HepG2 (cell line): ENCODE measurements around the gene CES2. TPM values are rescaled to one million over a fixed set of nuclear protein-coding genes. Genes with fewer than 3 reads are reported as not detected.

Source experiments
- BHLHE40 ChIP-seq: IDR thresholded peaks from 2 replicates; pipeline ENCODE4 v1.6.1; 2011; ENCODE audit warnings: low read length, improper control_type of control experiment
- CBX1 ChIP-seq: IDR thresholded peaks from one replicate; pipeline ENCODE4 v1.6.1; 2016; ENCODE audit warnings: antibody characterized with exemption, low read depth
- KLF12 ChIP-seq: sonication (generic); formaldehyde crosslinking; IDR thresholded peaks from 2 replicates; pipeline ENCODE4 v1.4.0; 2020; ENCODE audit warnings: missing genetic modification reagents, borderline replicate concordance
- RFXANK ChIP-seq: IDR thresholded peaks from 2 replicates; pipeline ENCODE4 v1.6.1; 2016
- TCF7 ChIP-seq: sonication (generic); IDR thresholded peaks from 2 replicates; pipeline ENCODE4 v1.6.1; 2016; ENCODE audit warnings: antibody characterized with exemption, low read depth
- ZFP82 ChIP-seq: sonication (generic); formaldehyde crosslinking; IDR thresholded peaks from 2 replicates; pipeline ENCODE4 v1.5.1; 2020; ENCODE audit warnings: mild to moderate bottlenecking, missing genetic modification reagents, borderline replicate concordance
- ZFX ChIP-seq: sonication (generic); formaldehyde crosslinking; IDR thresholded peaks from 2 replicates; pipeline ENCODE4 v1.4.0; 2020; ENCODE audit warnings: mild to moderate bottlenecking, low read depth, missing genetic modification reagents, moderate library complexity
- ZKSCAN1 ChIP-seq: fragments of 150-350 bp; IDR thresholded peaks from 2 replicates; pipeline ENCODE4 v1.6.1; 2014; ENCODE audit warnings: low read length
- ZNF331 ChIP-seq: sonication (generic); formaldehyde crosslinking; IDR thresholded peaks from 2 replicates; pipeline ENCODE4 v1.4.0; 2020; ENCODE audit warnings: missing genetic modification reagents
- ZNF552 ChIP-seq: sonication (generic); formaldehyde crosslinking; IDR thresholded peaks from 2 replicates; pipeline ENCODE4 v1.9.0; 2022; ENCODE audit warnings: missing genetic modification reagents, mild to moderate bottlenecking, borderline replicate concordance
- polyA plus RNA-seq, 8 experiments: library from polyadenylated mRNA; depleted of rRNA in 3 of 8; stranded (reverse) in 7 of 8; unstranded in 1 of 8; fragments of >200 nt; fragmentation: Illumina TruSeq in 4 of 8; extraction: Trizol in 4 of 8; gene quantifications; 2 replicates each; pipeline versions ENCODE4 v1.2.1 to v1.2.3, GENCODE V29; 2011 to 2016; ENCODE audit warnings: low read depth in 4 of 8, missing spikeins in 1 of 8, mixed read lengths in 1 of 8; ENCODE audit not compliant: insufficient read depth in 1 of 8
- total RNA-seq, 5 experiments: library from RNA; depleted of rRNA; stranded (reverse); fragments of >200 nt; fragmentation: Illumina TruSeq; extraction: Trizol; gene quantifications; 2 replicates each; pipeline ENCODE4 v1.2.3, GENCODE V29; 2016; ENCODE audit warnings: low read depth in 1 of 5
- TF ChIP-seq, protein P1 (sequence below): sonication (generic); formaldehyde crosslinking; IDR thresholded peaks from 2 replicates; pipeline ENCODE4 v1.4.0; 2020; ENCODE audit warnings: mild to moderate bottlenecking, missing genetic modification reagents
- TF ChIP-seq, protein P2 (sequence below): sonication (generic); formaldehyde crosslinking; IDR thresholded peaks from 2 replicates; pipeline ENCODE4 v1.8.0; 2022; ENCODE audit warnings: missing genetic modification reagents, mild to moderate bottlenecking, moderate library complexity, borderline replicate concordance
- TF ChIP-seq, protein P3 (sequence below): sonication (generic); formaldehyde crosslinking; IDR thresholded peaks from 2 replicates; pipeline ENCODE4 v1.4.0; 2020; ENCODE audit warnings: missing genetic modification reagents, borderline replicate concordance
- TF ChIP-seq, protein P4 (sequence below): sonication (generic); formaldehyde crosslinking; IDR thresholded peaks from 2 replicates; pipeline ENCODE4 v1.4.0; 2020; ENCODE audit warnings: missing genetic modification reagents, mild to moderate bottlenecking, borderline replicate concordance
- TF ChIP-seq, protein P5 (sequence below): sonication (generic); formaldehyde crosslinking; conservative IDR thresholded peaks from 2 replicates; pipeline ENCODE4 v1.8.0; 2022; ENCODE audit warnings: mild to moderate bottlenecking, moderate library complexity, missing genetic modification reagents

CES2 gene
- total and polyA plus RNA-seq, 2 of the 13 experiments (the other 11 are each of a cell fraction or from before 2014, with no cell fraction given), result 50.6 to 63.8 TPM

DNA sequence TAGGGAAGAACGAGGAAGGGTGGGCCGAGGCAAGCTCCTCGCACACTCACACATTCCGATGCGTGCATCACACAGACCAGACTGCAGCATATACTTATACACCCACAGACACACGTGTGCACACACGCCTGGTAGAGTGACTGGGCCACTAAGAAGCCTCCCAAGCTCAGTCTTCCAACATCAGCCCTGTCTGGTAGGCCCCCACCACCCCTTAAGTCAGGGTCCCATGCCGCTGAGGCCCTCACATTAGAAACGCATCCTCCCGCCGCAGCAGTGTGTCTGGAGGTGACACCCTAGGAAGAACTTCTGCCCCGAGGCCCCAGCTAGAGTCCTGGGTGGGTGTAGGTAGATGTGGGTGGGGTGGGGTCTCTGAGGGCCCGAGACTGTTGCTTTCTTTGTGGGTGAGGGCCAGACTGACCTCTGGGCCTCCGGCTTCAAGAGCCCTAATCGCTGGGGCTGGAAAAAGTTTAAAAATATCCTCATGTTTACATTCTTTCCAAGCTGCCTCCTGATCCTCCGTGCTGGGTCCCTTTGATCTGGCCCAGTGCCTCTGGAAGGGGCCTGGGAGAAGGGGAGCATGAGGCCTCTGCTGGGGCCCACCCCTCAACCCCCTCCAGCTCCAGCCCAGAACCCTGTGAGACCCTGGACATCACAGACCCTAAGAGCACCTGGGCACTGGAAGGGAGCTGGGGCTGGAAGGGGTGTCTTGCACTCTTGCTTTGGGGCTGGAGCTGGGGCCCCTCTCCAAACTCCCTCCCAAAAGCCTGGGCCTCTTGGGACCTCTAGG lies 30.3 kb upstream of the CES2 start (continued):
- TF ChIP-seq CBX1 (peak; percentile 13), KLF12 (CRISPR knock-in tag) (peak; percentile 46), RFXANK (CRISPR knock-in tag) (no peak), TCF7 (peak; percentile 96), ZKSCAN1 (no peak), BHLHE40 (0 out of 2 replicates have a peak, but pooled peaks have one; percentile 34), ZFX (CRISPR knock-in tag) (peak; percentile 70), ZNF331 (peak; percentile 37; the same call in 1 of the 2 replicates), ZNF552 (CRISPR knock-in tag) (0 out of 2 replicates have a peak, but pooled peaks have one; percentile 8), ZFP82 (CRISPR knock-in tag) (no peak)
- TF ChIP-seq, protein P1, sequence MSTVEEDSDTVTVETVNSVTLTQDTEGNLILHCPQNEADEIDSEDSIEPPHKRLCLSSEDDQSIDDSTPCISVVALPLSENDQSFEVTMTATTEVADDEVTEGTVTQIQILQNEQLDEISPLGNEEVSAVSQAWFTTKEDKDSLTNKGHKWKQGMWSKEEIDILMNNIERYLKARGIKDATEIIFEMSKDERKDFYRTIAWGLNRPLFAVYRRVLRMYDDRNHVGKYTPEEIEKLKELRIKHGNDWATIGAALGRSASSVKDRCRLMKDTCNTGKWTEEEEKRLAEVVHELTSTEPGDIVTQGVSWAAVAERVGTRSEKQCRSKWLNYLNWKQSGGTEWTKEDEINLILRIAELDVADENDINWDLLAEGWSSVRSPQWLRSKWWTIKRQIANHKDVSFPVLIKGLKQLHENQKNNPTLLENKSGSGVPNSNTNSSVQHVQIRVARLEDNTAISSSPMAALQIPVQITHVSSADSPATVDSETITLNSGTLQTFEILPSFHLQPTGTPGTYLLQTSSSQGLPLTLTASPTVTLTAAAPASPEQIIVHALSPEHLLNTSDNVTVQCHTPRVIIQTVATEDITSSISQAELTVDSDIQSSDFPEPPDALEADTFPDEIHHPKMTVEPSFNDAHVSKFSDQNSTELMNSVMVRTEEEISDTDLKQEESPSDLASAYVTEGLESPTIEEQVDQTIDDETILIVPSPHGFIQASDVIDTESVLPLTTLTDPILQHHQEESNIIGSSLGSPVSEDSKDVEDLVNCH (CRISPR knock-in tag), result no peak
- TF ChIP-seq, protein P2, sequence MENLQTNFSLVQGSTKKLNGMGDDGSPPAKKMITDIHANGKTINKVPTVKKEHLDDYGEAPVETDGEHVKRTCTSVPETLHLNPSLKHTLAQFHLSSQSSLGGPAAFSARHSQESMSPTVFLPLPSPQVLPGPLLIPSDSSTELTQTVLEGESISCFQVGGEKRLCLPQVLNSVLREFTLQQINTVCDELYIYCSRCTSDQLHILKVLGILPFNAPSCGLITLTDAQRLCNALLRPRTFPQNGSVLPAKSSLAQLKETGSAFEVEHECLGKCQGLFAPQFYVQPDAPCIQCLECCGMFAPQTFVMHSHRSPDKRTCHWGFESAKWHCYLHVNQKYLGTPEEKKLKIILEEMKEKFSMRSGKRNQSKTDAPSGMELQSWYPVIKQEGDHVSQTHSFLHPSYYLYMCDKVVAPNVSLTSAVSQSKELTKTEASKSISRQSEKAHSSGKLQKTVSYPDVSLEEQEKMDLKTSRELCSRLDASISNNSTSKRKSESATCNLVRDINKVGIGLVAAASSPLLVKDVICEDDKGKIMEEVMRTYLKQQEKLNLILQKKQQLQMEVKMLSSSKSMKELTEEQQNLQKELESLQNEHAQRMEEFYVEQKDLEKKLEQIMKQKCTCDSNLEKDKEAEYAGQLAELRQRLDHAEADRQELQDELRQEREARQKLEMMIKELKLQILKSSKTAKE (CRISPR knock-in tag), result peak; percentile 88; the same call in 1 of the 2 replicates
- TF ChIP-seq, protein P3, sequence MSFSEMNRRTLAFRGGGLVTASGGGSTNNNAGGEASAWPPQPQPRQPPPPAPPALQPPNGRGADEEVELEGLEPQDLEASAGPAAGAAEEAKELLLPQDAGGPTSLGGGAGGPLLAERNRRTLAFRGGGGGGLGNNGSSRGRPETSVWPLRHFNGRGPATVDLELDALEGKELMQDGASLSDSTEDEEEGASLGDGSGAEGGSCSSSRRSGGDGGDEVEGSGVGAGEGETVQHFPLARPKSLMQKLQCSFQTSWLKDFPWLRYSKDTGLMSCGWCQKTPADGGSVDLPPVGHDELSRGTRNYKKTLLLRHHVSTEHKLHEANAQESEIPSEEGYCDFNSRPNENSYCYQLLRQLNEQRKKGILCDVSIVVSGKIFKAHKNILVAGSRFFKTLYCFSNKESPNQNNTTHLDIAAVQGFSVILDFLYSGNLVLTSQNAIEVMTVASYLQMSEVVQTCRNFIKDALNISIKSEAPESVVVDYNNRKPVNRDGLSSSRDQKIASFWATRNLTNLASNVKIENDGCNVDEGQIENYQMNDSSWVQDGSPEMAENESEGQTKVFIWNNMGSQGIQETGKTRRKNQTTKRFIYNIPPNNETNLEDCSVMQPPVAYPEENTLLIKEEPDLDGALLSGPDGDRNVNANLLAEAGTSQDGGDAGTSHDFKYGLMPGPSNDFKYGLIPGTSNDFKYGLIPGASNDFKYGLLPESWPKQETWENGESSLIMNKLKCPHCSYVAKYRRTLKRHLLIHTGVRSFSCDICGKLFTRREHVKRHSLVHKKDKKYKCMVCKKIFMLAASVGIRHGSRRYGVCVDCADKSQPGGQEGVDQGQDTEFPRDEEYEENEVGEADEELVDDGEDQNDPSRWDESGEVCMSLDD, result peak; percentile 93
- TF ChIP-seq, protein P4, sequence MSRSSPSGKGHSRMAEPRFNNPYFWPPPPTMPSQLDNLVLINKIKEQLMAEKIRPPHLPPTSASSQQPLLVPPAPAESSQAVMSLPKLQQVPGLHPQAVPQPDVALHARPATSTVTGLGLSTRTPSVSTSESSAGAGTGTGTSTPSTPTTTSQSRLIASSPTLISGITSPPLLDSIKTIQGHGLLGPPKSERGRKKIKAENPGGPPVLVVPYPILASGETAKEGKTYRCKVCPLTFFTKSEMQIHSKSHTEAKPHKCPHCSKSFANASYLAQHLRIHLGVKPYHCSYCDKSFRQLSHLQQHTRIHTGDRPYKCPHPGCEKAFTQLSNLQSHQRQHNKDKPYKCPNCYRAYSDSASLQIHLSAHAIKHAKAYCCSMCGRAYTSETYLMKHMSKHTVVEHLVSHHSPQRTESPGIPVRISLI (CRISPR knock-in tag), result no peak
- TF ChIP-seq, protein P5, sequence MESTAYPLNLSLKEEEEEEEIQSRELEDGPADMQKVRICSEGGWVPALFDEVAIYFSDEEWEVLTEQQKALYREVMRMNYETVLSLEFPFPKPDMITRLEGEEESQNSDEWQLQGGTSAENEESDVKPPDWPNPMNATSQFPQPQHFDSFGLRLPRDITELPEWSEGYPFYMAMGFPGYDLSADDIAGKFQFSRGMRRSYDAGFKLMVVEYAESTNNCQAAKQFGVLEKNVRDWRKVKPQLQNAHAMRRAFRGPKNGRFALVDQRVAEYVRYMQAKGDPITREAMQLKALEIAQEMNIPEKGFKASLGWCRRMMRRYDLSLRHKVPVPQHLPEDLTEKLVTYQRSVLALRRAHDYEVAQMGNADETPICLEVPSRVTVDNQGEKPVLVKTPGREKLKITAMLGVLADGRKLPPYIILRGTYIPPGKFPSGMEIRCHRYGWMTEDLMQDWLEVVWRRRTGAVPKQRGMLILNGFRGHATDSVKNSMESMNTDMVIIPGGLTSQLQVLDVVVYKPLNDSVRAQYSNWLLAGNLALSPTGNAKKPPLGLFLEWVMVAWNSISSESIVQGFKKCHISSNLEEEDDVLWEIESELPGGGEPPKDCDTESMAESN (CRISPR knock-in tag), result no peak; the same call in 1 of the 2 replicates
